ES-I3 (cell line): ENCODE measurements around the gene OGFOD1.
A peak's percentile ranks its signal among the peaks of the same experiment; 100 is the strongest.

ENCODE experiments used
- H3K36me3 ChIP-seq: 2 replicates; pipeline ENCODE4 v1.6.1; 2013; ENCODE audit warnings: mild to moderate bottlenecking, low read length, control low read depth, moderate library complexity; ENCODE audit not compliant: insufficient read depth
- H3K4me1 ChIP-seq: 2 replicates; pipeline ENCODE4 v1.6.1; 2013; ENCODE audit warnings: mild to moderate bottlenecking, control low read depth, low read length; ENCODE audit not compliant: insufficient read depth
- H3K9ac ChIP-seq: 2 replicates; pipeline ENCODE4 v1.6.1; 2013; ENCODE audit warnings: low read depth, mild to moderate bottlenecking, low read length, moderate library complexity
- H3K9me3 ChIP-seq: 2 replicates; pipeline ENCODE4 v1.6.1; 2013; ENCODE audit warnings: mild to moderate bottlenecking, low read length, moderate library complexity; ENCODE audit not compliant: control insufficient read depth, insufficient read depth

OGFOD1 gene

GRCh38 chr16:56421976-56422669, 29.2 kb upstream of the OGFOD1 start:
- Histone ChIP-seq H3K36me3 (no peaks in the 10 kb centered on the region), H3K4me1 (peaks cover 28% of the 10 kb centered on the region), H3K9ac (no peak overlapping the region), H3K9me3 (no peaks in the 10 kb centered on the region)

GRCh38 chr16:56422896-56423441, 28.4 kb upstream of the OGFOD1 start:
- Histone ChIP-seq H3K36me3 (no peaks in the 10 kb centered on the region), H3K9me3 (no peaks in the 10 kb centered on the region), H3K9ac (no peak overlapping the region), H3K4me1 (peaks cover 28% of the 10 kb centered on the region)

- Histone ChIP-seq H3K9ac (peak overlapping the region; percentile 90), H3K36me3 (no peaks in the 10 kb centered on the region), H3K4me1 (peaks cover 28% of the 10 kb centered on the region)
Observed at GRCh38 chr16:56423584-56424403, 27.6 kb upstream of the OGFOD1 start.

GRCh38 chr16:56424404-56424764, 27.0 kb upstream of the OGFOD1 start:
- Histone ChIP-seq H3K36me3 (no peaks in the 10 kb centered on the region), H3K9ac (peak overlapping the region; percentile 90), H3K9me3 (no peaks in the 10 kb centered on the region), H3K4me1 (peaks cover 28% of the 10 kb centered on the region)

More at GRCh38 chr16:56423584-56424403, 27.6 kb upstream of the OGFOD1 start:
- H3K9me3 ChIP-seq: no peaks in the 10 kb centered on the region

- Histone ChIP-seq H3K36me3 (no peaks in the 10 kb centered on the region), H3K9ac (peak overlapping the region; percentile 90), H3K9me3 (no peaks in the 10 kb centered on the region), H3K4me1 (peaks cover 28% of the 10 kb centered on the region)
Observed at GRCh38 chr16:56424791-56425438, 26.4 kb upstream of the OGFOD1 start.

- no peaks in the 10 kb centered on the region for H3K9me3 ChIP-seq
- H3K9ac ChIP-seq: peak within 1 kb of the TSS; percentile 90
- no peaks in the 10 kb centered on the region for H3K36me3 ChIP-seq
- peaks cover 24% of the 10 kb centered on the region for H3K4me1 ChIP-seq
Observed at GRCh38 chr16:56425439-56425832, 25.9 kb upstream of the OGFOD1 start, which contains the start of gene AMFR. Gene AMFR, minus strand, starts transcription at chr16:56425545. Its CDS starts 218 bp downstream, at chr16:56425327.

GRCh38 chr16:56426585-56426984, 24.8 kb upstream of the OGFOD1 start:
- Histone ChIP-seq H3K9me3 (no peaks in the 10 kb centered on the region), H3K9ac (no peak overlapping the region), H3K36me3 (peaks cover 4% of the 10 kb centered on the region; the same call in 1 of the 2 replicates), H3K4me1 (peaks cover 22% of the 10 kb centered on the region)

- Histone ChIP-seq H3K9ac (no peak overlapping the region), H3K4me1 (0 out of 2 replicates have a peak, but pooled peaks cover 8% of the 10 kb centered on the region), H3K9me3 (no peaks in the 10 kb centered on the region), H3K36me3 (peaks cover 5% of the 10 kb centered on the region; the same call in 1 of the 2 replicates)
Observed at GRCh38 chr16:56428091-56428490, 23.3 kb upstream of the OGFOD1 start.

- Histone ChIP-seq H3K36me3 (peaks cover 21% of the 10 kb centered on the region; the same call in 1 of the 2 replicates), H3K9me3 (no peaks in the 10 kb centered on the region), H3K4me1 (no peaks in the 10 kb centered on the region)
Observed at GRCh38 chr16:56436258-56436657, 15.1 kb upstream of the OGFOD1 start.

GRCh38 chr16:56438038-56438437, 13.3 kb upstream of the OGFOD1 start:
- H3K4me1 ChIP-seq: no peaks in the 10 kb centered on the region
- H3K36me3 ChIP-seq: peaks cover 21% of the 10 kb centered on the region; the same call in 1 of the 2 replicates
- no peaks in the 10 kb centered on the region for H3K9me3 ChIP-seq
- H3K9ac ChIP-seq: no peak overlapping the region

More at GRCh38 chr16:56436258-56436657, 15.1 kb upstream of the OGFOD1 start:
- no peak overlapping the region for H3K9ac ChIP-seq

- H3K9ac ChIP-seq: no peak overlapping the region
- H3K36me3 ChIP-seq: peaks cover 13% of the 10 kb centered on the region; the same call in 1 of the 2 replicates
- H3K4me1 ChIP-seq: no peaks in the 10 kb centered on the region; the same call in 1 of the 2 replicates
- H3K9me3 ChIP-seq: no peaks in the 10 kb centered on the region
Observed at GRCh38 chr16:56447286-56447685, 4.1 kb upstream of the OGFOD1 start.

GRCh38 chr16:56448005-56448404, 3.3 kb upstream of the OGFOD1 start:
- no peaks in the 10 kb centered on the region; the same call in 1 of the 2 replicates for H3K4me1 ChIP-seq

GRCh38 chr16:56450275-56450985, 924 bp upstream of the OGFOD1 start:
- H3K36me3 ChIP-seq: peaks cover 19% of the 10 kb centered on the region
- H3K9ac ChIP-seq: peak overlapping the region; percentile 82
- no peaks in the 10 kb centered on the region; the same call in 1 of the 2 replicates for H3K4me1 ChIP-seq
- no peaks in the 10 kb centered on the region for H3K9me3 ChIP-seq

More at GRCh38 chr16:56448005-56448404, 3.3 kb upstream of the OGFOD1 start:
- Histone ChIP-seq H3K36me3 (peaks cover 13% of the 10 kb centered on the region; the same call in 1 of the 2 replicates), H3K9ac (no peak overlapping the region), H3K9me3 (no peaks in the 10 kb centered on the region)
